HepG2 (cell line): ENCODE data around the gene GRM4. TPM values are rescaled to one million over a fixed set of nuclear protein-coding genes. Genes with fewer than 3 reads are reported as not detected.

ENCODE experiments used
- ATAC-seq: fragments of 200-7000 bp; cut with Tn5 transposase; 3 replicates; pipeline ENCODE4 v1.9.1; 2020; ENCODE audit warnings: mild to moderate bottlenecking, moderate library complexity
- BruUV-seq: library from RNA; stranded (reverse); fragments of 400-500 nt; replicated peaks from 2 replicates; lab custom pipeline; 2021; lab: Mats Ljungman, UMichigan
- CTCF ChIA-PET: fragments of 300-600 bp; formaldehyde crosslinking; extraction: SDS; loops from one replicate; lab custom pipeline; 2021; ENCODE audit warnings: low total read pairs, inconsistent platforms, low intra/inter-chr PET ratio; lab: Yijun Ruan, JAX
- POLR2A ChIA-PET: fragments of 350-600 bp; sonication (Branson Sonifier 250); formaldehyde crosslinking; loops from one replicate; lab custom pipeline; 2020; ENCODE audit warnings: antibody characterized with exemption, inconsistent platforms; lab: Yijun Ruan, JAX
- DNase-seq: peaks from one replicate; pipeline ENCODE4 v3.0.0-alpha.2; 2015; ENCODE audit warnings: low spot score
- FAIRE-seq: peaks from 3 replicates; lab custom pipeline; 2011; peaks lifted over from hg19 to GRCh38; lab: Jason Lieb, UNC
- H2AFZ ChIP-seq: one replicate; pipeline ENCODE4 v1.6.1; 2011; ENCODE audit warnings: low read length, inconsistent platforms
- H3K27ac ChIP-seq: fragments of 300-600 bp; 3 replicates; pipeline ENCODE4 v1.8.0; 2011; ENCODE audit warnings: mixed run types, mild to moderate bottlenecking, mixed read lengths, low read length, inconsistent platforms; ENCODE audit not compliant: insufficient read depth; ENCODE audit errors: extremely low read length
- H3K27me3 ChIP-seq, 2 experiments: fragments of 200-600 bp in 1 of 2; 2 replicates in 1 of 2; 3 replicates in 1 of 2; pipeline versions ENCODE4 v1.6.0 to v1.8.0; 2011; ENCODE audit warnings: low read length in 2 of 2, mild to moderate bottlenecking in 2 of 2, moderate library complexity in 2 of 2, inconsistent platforms in 1 of 2; ENCODE audit not compliant: insufficient read depth in 2 of 2, control insufficient read depth in 1 of 2
- H3K36me3 ChIP-seq, 2 experiments: fragments of 200-600 bp in 1 of 2; replicated peaks in 1 of 2; 2 replicates in 1 of 2; 3 replicates in 1 of 2; pipeline versions ENCODE4 v1.5.1 to v1.8.0; 2011; ENCODE audit warnings: low read length in 2 of 2, inconsistent platforms in 1 of 2; ENCODE audit not compliant: insufficient read depth in 2 of 2, control insufficient read depth in 1 of 2
- H3K4me1 ChIP-seq: 2 replicates; pipeline ENCODE4 v1.5.1; 2012; ENCODE audit warnings: low read length, inconsistent platforms; ENCODE audit not compliant: insufficient read depth
- H3K4me2 ChIP-seq: 2 replicates; pipeline ENCODE4 v1.6.0; 2011; ENCODE audit warnings: low read depth, low read length, inconsistent platforms
- H3K4me3 ChIP-seq, 3 experiments: fragments of 200-600 bp in 1 of 3; sonication (generic), shearing (Covaris generic) in 1 of 3; replicated peaks in 1 of 3; 2 replicates each; pipeline ENCODE4 v1.5.1; 2011 to 2016; ENCODE audit warnings: low read length in 3 of 3, inconsistent platforms in 2 of 3, low read depth in 2 of 3, mild to moderate bottlenecking in 2 of 3, control low read depth in 1 of 3, mixed read lengths in 1 of 3; ENCODE audit not compliant: insufficient read depth in 1 of 3
- H3K79me2 ChIP-seq: one replicate; pipeline ENCODE4 v1.6.1; 2011; ENCODE audit warnings: low read length, inconsistent platforms; ENCODE audit not compliant: insufficient read depth
- H3K9ac ChIP-seq: 2 replicates; pipeline ENCODE4 v1.6.0; 2011; ENCODE audit warnings: mild to moderate bottlenecking, low read depth, low read length, inconsistent platforms; ENCODE audit not compliant: insufficient read depth
- H3K9me3 ChIP-seq: 2 replicates; pipeline ENCODE4 v1.5.1; 2012; ENCODE audit warnings: mild to moderate bottlenecking, low read length
- H4K20me1 ChIP-seq: 2 replicates; pipeline ENCODE4 v1.6.0; 2011; ENCODE audit warnings: inconsistent platforms, mild to moderate bottlenecking, low read length, moderate library complexity; ENCODE audit not compliant: insufficient read depth
- KLF11 ChIP-seq: IDR thresholded peaks from 2 replicates; pipeline ENCODE4 v1.6.1; 2016; ENCODE audit warnings: missing compliant biosample characterization
- RCOR2 ChIP-seq: IDR thresholded peaks from 2 replicates; pipeline ENCODE4 v1.6.1; 2016; ENCODE audit warnings: missing biosample characterization, missing genetic modification reagents
- TCF12 ChIP-seq, 2 experiments: fragments of 450-650 bp in 1 of 2; sonication (generic) in 1 of 2; formaldehyde crosslinking in 1 of 2; IDR thresholded peaks; 2 replicates each; pipeline versions ENCODE4 v1.6.1 to v1.8.0; 2017 to 2022; ENCODE audit warnings: antibody characterized with exemption in 1 of 2, mild to moderate bottlenecking in 1 of 2, missing genetic modification reagents in 1 of 2, moderate library complexity in 1 of 2
- TCF7 ChIP-seq: sonication (generic); IDR thresholded peaks from 2 replicates; pipeline ENCODE4 v1.6.1; 2016; ENCODE audit warnings: antibody characterized with exemption, low read depth
- TP53 ChIP-seq: sonication (generic); formaldehyde crosslinking; conservative IDR thresholded peaks from 2 replicates; pipeline ENCODE4 v1.4.0; 2020; ENCODE audit warnings: missing genetic modification reagents
- ZNF598 ChIP-seq: sonication (generic); formaldehyde crosslinking; IDR thresholded peaks from 2 replicates; pipeline ENCODE4 v1.5.1; 2020; ENCODE audit warnings: mild to moderate bottlenecking, missing genetic modification reagents, borderline replicate concordance
- ZNF780A ChIP-seq: sonication (generic); formaldehyde crosslinking; IDR thresholded peaks from 2 replicates; pipeline ENCODE4 v1.8.0; 2022; ENCODE audit warnings: mild to moderate bottlenecking, missing genetic modification reagents, moderate library complexity
- in situ Hi-C: cut with HindIII; loops from 2 replicates; pipeline ENCODE4 v1.10.0; 2017; ENCODE audit warnings: low pct_unique_long_range_greater_than_20kb; ENCODE audit not compliant: extremely low pct_ligation_motif_present
- intact Hi-C: fragments of 100-400 bp; cut with micrococcal nuclease; formaldehyde crosslinking; loops from one replicate; pipeline ENCODE4 v1.10.0; 2022; ENCODE audit not compliant: unreplicated experiment
- polyA plus RNA-seq, 8 experiments: library from polyadenylated mRNA; depleted of rRNA in 3 of 8; stranded (reverse) in 7 of 8; unstranded in 1 of 8; fragments of >200 nt; fragmentation: Illumina TruSeq in 4 of 8; extraction: Trizol in 4 of 8; gene quantifications; 2 replicates each; pipeline versions ENCODE4 v1.2.1 to v1.2.3, GENCODE V29; 2011 to 2016; ENCODE audit warnings: low read depth in 4 of 8, missing spikeins in 1 of 8, mixed read lengths in 1 of 8; ENCODE audit not compliant: insufficient read depth in 1 of 8
- total RNA-seq, 5 experiments: library from RNA; depleted of rRNA; stranded (reverse); fragments of >200 nt; fragmentation: Illumina TruSeq; extraction: Trizol; gene quantifications; 2 replicates each; pipeline ENCODE4 v1.2.3, GENCODE V29; 2016; ENCODE audit warnings: low read depth in 1 of 5
- TF ChIP-seq, protein P1 (sequence below): sonication (generic); formaldehyde crosslinking; conservative IDR thresholded peaks from 2 replicates; pipeline ENCODE4 v1.8.0; 2022; ENCODE audit warnings: missing genetic modification reagents
- TF ChIP-seq, protein P2 (sequence below): sonication (generic); formaldehyde crosslinking; IDR thresholded peaks from 2 replicates; pipeline ENCODE4 v1.5.1; 2020; ENCODE audit warnings: mild to moderate bottlenecking, missing genetic modification reagents, moderate library complexity

The GRM4 gene
- total and polyA plus RNA-seq, 2 of the 13 experiments (the other 11 are each of a cell fraction or from before 2014, with no cell fraction given): not detected

DNA sequence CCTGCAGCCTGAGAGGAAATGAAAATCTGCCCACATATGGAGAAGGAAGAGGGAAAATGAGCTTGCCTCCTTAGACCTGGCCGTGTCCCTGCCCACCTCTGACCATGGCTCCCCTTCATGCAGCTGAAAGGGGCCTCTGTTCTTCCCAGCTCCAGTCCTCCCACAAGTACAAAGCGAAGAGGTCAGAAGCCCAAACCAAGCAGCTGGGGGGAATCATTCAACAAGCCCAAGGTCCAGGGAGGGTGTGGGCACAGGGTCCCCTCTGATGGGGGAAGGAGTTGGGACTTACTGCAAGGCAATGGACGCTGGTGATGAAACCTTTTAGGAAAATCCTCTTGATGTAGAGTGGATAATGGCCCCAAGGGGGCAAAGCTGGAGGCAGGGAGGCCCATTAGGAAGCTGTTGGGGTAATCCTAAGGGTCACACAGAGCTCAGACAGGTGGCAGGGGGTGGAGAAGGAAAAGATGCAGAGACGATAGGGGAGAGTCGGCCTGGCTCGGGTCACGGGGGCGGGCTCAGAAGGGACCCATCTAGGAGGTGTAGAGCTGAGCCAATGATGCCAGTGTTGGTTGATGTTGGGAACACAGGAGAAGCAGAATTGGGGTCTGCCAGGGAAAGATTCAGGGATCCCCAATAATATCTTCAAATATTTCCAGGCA is 16.1 kb upstream of the GRM4 start (continued):
- TF ChIP-seq, protein P1, sequence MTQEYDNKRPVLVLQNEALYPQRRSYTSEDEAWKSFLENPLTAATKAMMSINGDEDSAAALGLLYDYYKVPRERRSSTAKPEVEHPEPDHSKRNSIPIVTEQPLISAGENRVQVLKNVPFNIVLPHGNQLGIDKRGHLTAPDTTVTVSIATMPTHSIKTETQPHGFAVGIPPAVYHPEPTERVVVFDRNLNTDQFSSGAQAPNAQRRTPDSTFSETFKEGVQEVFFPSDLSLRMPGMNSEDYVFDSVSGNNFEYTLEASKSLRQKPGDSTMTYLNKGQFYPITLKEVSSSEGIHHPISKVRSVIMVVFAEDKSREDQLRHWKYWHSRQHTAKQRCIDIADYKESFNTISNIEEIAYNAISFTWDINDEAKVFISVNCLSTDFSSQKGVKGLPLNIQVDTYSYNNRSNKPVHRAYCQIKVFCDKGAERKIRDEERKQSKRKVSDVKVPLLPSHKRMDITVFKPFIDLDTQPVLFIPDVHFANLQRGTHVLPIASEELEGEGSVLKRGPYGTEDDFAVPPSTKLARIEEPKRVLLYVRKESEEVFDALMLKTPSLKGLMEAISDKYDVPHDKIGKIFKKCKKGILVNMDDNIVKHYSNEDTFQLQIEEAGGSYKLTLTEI (CRISPR knock-in tag): no peak
- TF ChIP-seq RCOR2 (CRISPR knock-in tag): no peak
- TF ChIP-seq, all 625 proteins: peak for 0

DNA sequence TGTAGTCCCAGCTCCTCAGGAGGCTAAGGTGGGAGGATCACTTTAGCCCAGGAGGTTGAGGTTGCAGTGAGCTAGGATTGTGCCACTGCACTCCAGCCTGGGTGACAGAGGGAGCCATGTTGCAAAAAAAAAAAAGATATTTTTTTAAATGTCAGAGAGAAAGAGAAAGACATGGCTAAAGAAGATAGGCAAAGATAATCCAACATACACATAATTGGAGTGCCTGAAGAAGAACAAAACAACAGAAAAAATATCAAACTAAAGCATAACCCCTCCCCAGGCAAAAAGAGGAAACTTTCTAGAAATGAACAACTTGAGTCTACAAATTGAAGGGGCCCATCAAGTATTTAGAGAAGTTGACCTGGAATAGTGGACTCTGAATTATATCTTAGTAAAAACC is 14.0 kb upstream of the GRM4 start:
- intact Hi-C loops (loop anchor here (5.0 to 10.0 kb wide), 2 partner anchors 255 to 402 kb away; no protein-coding TSS in a partner anchor), in situ Hi-C loops (loop anchor here (10.0 kb wide), 1 partner anchor 395 kb away; no protein-coding TSS in a partner anchor)
- Histone ChIP-seq H3K27ac (no peak overlapping the region), H3K4me3 (no peak overlapping the region), H4K20me1 (no peaks in the 10 kb centered on the region), H3K9ac (no peak overlapping the region), H3K4me1 (peaks cover 8% of the 10 kb centered on the region; the same call in 1 of the 2 replicates), H3K27me3 (peaks cover 0 to 17% of the 10 kb centered on the region in 2 experiments; a peak in 3 of 5 replicates), H3K36me3 (no peaks in the 10 kb centered on the region), H3K79me2 (no peaks in the 10 kb centered on the region), H3K9me3 (peaks cover 17% of the 10 kb centered on the region), H2AFZ (no peak overlapping the region), H3K4me2 (no peak overlapping the region)
- FAIRE-seq (no peak), ATAC-seq (no peak), DNase-seq (no peak)
- ChIA-PET CTCF (no interaction called here), POLR2A (no interaction called here)
- BruUV-seq: no TSS peak
- no peak for TF ChIP-seq TP53 (CRISPR knock-in tag)
- TF ChIP-seq ZNF780A (CRISPR knock-in tag): no peak
- TF ChIP-seq, protein P2, sequence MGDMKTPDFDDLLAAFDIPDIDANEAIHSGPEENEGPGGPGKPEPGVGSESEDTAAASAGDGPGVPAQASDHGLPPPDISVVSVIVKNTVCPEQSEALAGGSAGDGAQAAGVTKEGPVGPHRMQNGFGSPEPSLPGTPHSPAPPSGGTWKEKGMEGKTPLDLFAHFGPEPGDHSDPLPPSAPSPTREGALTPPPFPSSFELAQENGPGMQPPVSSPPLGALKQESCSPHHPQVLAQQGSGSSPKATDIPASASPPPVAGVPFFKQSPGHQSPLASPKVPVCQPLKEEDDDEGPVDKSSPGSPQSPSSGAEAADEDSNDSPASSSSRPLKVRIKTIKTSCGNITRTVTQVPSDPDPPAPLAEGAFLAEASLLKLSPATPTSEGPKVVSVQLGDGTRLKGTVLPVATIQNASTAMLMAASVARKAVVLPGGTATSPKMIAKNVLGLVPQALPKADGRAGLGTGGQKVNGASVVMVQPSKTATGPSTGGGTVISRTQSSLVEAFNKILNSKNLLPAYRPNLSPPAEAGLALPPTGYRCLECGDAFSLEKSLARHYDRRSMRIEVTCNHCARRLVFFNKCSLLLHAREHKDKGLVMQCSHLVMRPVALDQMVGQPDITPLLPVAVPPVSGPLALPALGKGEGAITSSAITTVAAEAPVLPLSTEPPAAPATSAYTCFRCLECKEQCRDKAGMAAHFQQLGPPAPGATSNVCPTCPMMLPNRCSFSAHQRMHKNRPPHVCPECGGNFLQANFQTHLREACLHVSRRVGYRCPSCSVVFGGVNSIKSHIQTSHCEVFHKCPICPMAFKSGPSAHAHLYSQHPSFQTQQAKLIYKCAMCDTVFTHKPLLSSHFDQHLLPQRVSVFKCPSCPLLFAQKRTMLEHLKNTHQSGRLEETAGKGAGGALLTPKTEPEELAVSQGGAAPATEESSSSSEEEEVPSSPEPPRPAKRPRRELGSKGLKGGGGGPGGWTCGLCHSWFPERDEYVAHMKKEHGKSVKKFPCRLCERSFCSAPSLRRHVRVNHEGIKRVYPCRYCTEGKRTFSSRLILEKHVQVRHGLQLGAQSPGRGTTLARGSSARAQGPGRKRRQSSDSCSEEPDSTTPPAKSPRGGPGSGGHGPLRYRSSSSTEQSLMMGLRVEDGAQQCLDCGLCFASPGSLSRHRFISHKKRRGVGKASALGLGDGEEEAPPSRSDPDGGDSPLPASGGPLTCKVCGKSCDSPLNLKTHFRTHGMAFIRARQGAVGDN: no peak
- TF ChIP-seq TCF7: no peak
- no peak for TF ChIP-seq KLF11 (CRISPR knock-in tag)
- TF ChIP-seq ZNF598 (CRISPR knock-in tag): no peak
- no peak for TF ChIP-seq TCF12 (IDR thresholded peaks at IDR 0.05)
- no peak for TF ChIP-seq TCF12 (CRISPR knock-in tag; IDR thresholded peaks at IDR 0.05)
